GM21825 (cell line): ENCODE results near the gene TMEM236.

Experiments
- ATAC-seq: cut with Tn5 transposase; IDR thresholded peaks from one replicate; pipeline ENCODE4 v1.9.1; 2021; ENCODE audit warnings: mild to moderate bottlenecking, moderate library complexity; ENCODE audit not compliant: unreplicated experiment

Gene TMEM236

GRCh38 chr10:17740668-17741067 is 11.3 kb upstream of the TMEM236 start:
- ATAC-seq: no peak

GRCh38 chr10:17742918-17743317 is 9.1 kb upstream of the TMEM236 start:
- ATAC-seq: no peak

GRCh38 chr10:17743437-17743836 is 8.6 kb upstream of the TMEM236 start:
- no peak for ATAC-seq

- ATAC-seq: no peak
These were observed 7.6 kb upstream of the TMEM236 start for GRCh38 chr10:17744341-17744861.

- no peak for ATAC-seq
These were observed 4.0 kb upstream of the TMEM236 start for GRCh38 chr10:17747883-17748550.

- ATAC-seq: no peak
These were observed 2.1 kb upstream of the TMEM236 start for GRCh38 chr10:17749890-17750289.

- peak; percentile 96 for ATAC-seq
These were observed 4.7 kb downstream of the TMEM236 start for GRCh38 chr10:17756557-17757217.

- ATAC-seq: no peak
These were observed 6.2 kb downstream of the TMEM236 start for GRCh38 chr10:17758200-17758599.

GRCh38 chr10:17758896-17759295 is 6.9 kb downstream of the TMEM236 start:
- no peak for ATAC-seq

- ATAC-seq: no peak
These were observed 12.1 kb downstream of the TMEM236 start for GRCh38 chr10:17764142-17764541.

- no peak for ATAC-seq
These were observed 13.6 kb downstream of the TMEM236 start for GRCh38 chr10:17765602-17766001.

GRCh38 chr10:17766731-17767130 is 14.7 kb downstream of the TMEM236 start:
- ATAC-seq: no peak

GRCh38 chr10:17768496-17768895 is 16.5 kb downstream of the TMEM236 start:
- ATAC-seq: no peak

- ATAC-seq: no peak
These were observed 17.0 kb downstream of the TMEM236 start for GRCh38 chr10:17768957-17769356.

GRCh38 chr10:17771017-17771416 is 19.0 kb downstream of the TMEM236 start:
- no peak for ATAC-seq

- ATAC-seq: no peak
These were observed 27.8 kb downstream of the TMEM236 start for GRCh38 chr10:17779784-17780183.

- no peak for ATAC-seq
These were observed 28.7 kb downstream of the TMEM236 start for GRCh38 chr10:17780727-17781126.

GRCh38 chr10:17781856-17782255 is 29.9 kb downstream of the TMEM236 start:
- no peak for ATAC-seq

- ATAC-seq: no peak
These were observed 31.1 kb downstream of the TMEM236 start for GRCh38 chr10:17782921-17783665.

GRCh38 chr10:17783751-17784150 is 31.8 kb downstream of the TMEM236 start:
- no peak for ATAC-seq

GRCh38 chr10:17784688-17785087 is 32.7 kb downstream of the TMEM236 start:
- no peak for ATAC-seq
